CD4-positive, CD25-positive, alpha-beta regulatory T cell (primary cell): Measurements from ENCODE around the gene NUCKS1. TPM values are rescaled to one million over a fixed set of nuclear protein-coding genes. Genes with fewer than 3 reads are reported as not detected.

Source experiments
- ATAC-seq, 2 donors: fragments of 150-1000 bp; cut with Tn5 transposase; one replicate each; pipeline ENCODE4 v1.10.0; 2021; ENCODE audit warnings: low read depth in 2 of 2, moderate number of reproducible peaks in 2 of 2, moderate library complexity in 1 of 2
- DNase-seq, 3 donors: peaks; one replicate each; pipeline versions ENCODE4 v3.0.0 to v3.0.0-alpha.2; 2012 to 2022; ENCODE audit warnings: mixed read lengths in 1 of 3
- H3K27ac ChIP-seq: one replicate; pipeline ENCODE4 v1.7.0; 2013; ENCODE audit warnings: mild to moderate bottlenecking, low read length; ENCODE audit not compliant: insufficient read depth, poor library complexity, severe bottlenecking
- H3K27me3 ChIP-seq: one replicate; pipeline ENCODE4 v1.7.0; 2013; ENCODE audit warnings: low read length; ENCODE audit not compliant: control insufficient read depth, insufficient read depth
- H3K36me3 ChIP-seq: one replicate; pipeline ENCODE4 v1.7.0; 2013; ENCODE audit warnings: mild to moderate bottlenecking, low read length, moderate library complexity; ENCODE audit not compliant: control insufficient read depth, insufficient read depth
- H3K4me1 ChIP-seq: 2 replicates; pipeline ENCODE4 v1.7.0; 2013; ENCODE audit warnings: mild to moderate bottlenecking, low read length; ENCODE audit not compliant: insufficient read depth, control insufficient read depth, poor library complexity, severe bottlenecking
- H3K4me3 ChIP-seq: one replicate; pipeline ENCODE4 v1.7.0; 2013; ENCODE audit warnings: low read depth, mild to moderate bottlenecking, low read length, moderate library complexity
- H3K9me3 ChIP-seq, 2 experiments: 1 replicate in 1 of 2; 2 replicates in 1 of 2; pipeline ENCODE4 v1.7.0; 2013; ENCODE audit warnings: low read length in 2 of 2, mild to moderate bottlenecking in 1 of 2, moderate library complexity in 1 of 2; ENCODE audit not compliant: control insufficient read depth in 2 of 2
- H3K27ac Mint-ChIP-seq, 3 donors: one replicate each; pipeline ENCODE4 v1.8.0; 2020 to 2022; ENCODE audit warnings: mild to moderate bottlenecking in 3 of 3, mixed read lengths in 3 of 3, moderate library complexity in 2 of 3
- H3K27me3 Mint-ChIP-seq: one replicate; pipeline ENCODE4 v1.8.0; 2022; ENCODE audit warnings: mild to moderate bottlenecking, mixed read lengths
- H3K36me3 Mint-ChIP-seq: one replicate; pipeline ENCODE4 v1.8.0; 2020; ENCODE audit warnings: mixed read lengths
- H3K4me1 Mint-ChIP-seq, 4 donors: one replicate each; pipeline ENCODE4 v1.8.0; 2020 to 2022; ENCODE audit warnings: mixed read lengths in 4 of 4, mild to moderate bottlenecking in 1 of 4
- H3K4me3 Mint-ChIP-seq, 4 donors: one replicate each; pipeline ENCODE4 v1.8.0; 2020 to 2022; ENCODE audit warnings: mild to moderate bottlenecking in 4 of 4, mixed read lengths in 4 of 4, moderate library complexity in 3 of 4
- H3K9me3 Mint-ChIP-seq, 7 donors: one replicate each; pipeline ENCODE4 v1.8.0; 2020 to 2022; ENCODE audit warnings: mixed read lengths in 7 of 7, mild to moderate bottlenecking in 3 of 7, moderate library complexity in 2 of 7
- polyA plus RNA-seq, 4 donors: library from polyadenylated mRNA; unstranded; fragments of 300-500 nt; fragmentation: Illumina TruSeq; gene quantifications; one replicate each; pipeline ENCODE4 v1.2.3, GENCODE V29; 2021
- total RNA-seq: library from RNA; stranded (reverse); gene quantifications from one replicate; pipeline ENCODE4 v1.2.3, GENCODE V29; 2022

NUCKS1 gene
- total and polyA plus RNA-seq, 5 donors from 2014 or later = 12.9 to 72.0 (median 13.3) TPM

DNA sequence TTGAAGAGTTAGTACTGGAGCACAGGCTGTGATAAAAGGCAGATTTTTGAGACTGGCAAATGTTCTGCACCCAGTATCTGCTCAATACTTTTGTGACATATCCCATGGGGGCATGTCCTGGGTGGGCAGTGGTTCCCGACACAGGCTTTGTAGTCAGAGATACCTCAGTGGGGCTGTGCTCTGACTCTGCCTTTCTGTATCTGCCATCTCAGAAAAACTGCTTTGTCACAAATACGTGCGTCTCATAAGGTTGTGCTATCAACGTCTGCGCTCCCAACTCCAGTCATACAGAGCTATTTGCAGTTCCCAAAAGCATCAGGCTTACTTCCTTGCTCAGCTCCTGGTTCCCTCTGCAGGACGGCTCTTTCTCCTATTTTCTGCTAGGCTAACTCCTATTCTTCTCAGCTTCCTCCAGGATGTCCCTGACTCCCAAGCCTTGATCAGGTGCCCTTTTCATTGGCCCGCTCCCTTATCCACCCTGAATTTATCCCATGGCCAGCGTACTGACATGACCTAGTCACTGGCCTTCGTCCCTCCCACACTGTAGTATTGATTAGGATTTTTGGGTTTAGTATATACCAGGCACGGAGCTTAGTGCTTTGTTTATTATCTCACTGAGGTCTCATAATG lies 37.4 kb upstream of the NUCKS1 start:
- H3K27me3 ChIP-seq = no peaks in the 10 kb centered on the region
- peaks cover 0 to 11% (median 6%) of the 10 kb centered on the region in 4 donors for H3K4me1 Mint-ChIP-seq
- H3K27me3 Mint-ChIP-seq = no peaks in the 10 kb centered on the region
- DNase-seq = no peak
- no peak overlapping the region for H3K4me3 ChIP-seq
- peaks cover 18% of the 10 kb centered on the region for H3K36me3 Mint-ChIP-seq
- H3K27ac Mint-ChIP-seq = no peak overlapping the region
- no peak for ATAC-seq
- H3K9me3 ChIP-seq = no peaks in the 10 kb centered on the region
- no peak overlapping the region for H3K27ac ChIP-seq
- peaks cover 26% of the 10 kb centered on the region for H3K36me3 ChIP-seq
- H3K4me1 ChIP-seq = peaks cover 5% of the 10 kb centered on the region
- peaks cover 0 to 2% (median 0%) of the 10 kb centered on the region in 7 donors for H3K9me3 Mint-ChIP-seq
- no peak overlapping the region for H3K4me3 Mint-ChIP-seq

DNA sequence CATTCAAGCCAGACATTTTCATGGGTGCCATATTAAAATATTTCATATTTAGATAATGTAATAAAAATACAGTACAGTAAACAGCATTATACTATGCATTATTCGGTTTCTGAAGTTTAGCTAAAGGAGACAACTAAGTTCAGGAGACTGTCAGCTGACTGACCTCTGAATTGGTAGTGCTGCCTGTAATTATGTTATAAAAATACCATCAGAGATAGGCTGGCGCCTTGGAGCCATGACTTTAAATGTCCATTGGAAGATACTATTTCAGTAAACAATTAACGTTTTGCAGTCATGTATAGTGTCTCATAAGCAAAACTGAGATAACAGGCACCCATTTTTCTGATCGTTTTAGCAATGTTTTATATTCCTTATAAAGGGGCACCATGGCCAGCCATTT lies 36.6 kb upstream of the NUCKS1 start:
- ATAC-seq (no peak), DNase-seq (no peak)
- Mint-ChIP-seq H3K9me3 (peaks cover 0 to 2% (median 0%) of the 10 kb centered on the region in 7 donors), H3K4me1 (peaks cover 0 to 10% (median 6%) of the 10 kb centered on the region in 4 donors), H3K4me3 (no peak overlapping the region), H3K27ac (no peak overlapping the region), H3K27me3 (no peaks in the 10 kb centered on the region), H3K36me3 (peaks cover 18% of the 10 kb centered on the region)
- Histone ChIP-seq H3K36me3 (peaks cover 20% of the 10 kb centered on the region), H3K9me3 (no peaks in the 10 kb centered on the region), H3K4me3 (no peak overlapping the region), H3K27me3 (no peaks in the 10 kb centered on the region), H3K4me1 (peaks cover 6% of the 10 kb centered on the region), H3K27ac (no peak overlapping the region)

DNA sequence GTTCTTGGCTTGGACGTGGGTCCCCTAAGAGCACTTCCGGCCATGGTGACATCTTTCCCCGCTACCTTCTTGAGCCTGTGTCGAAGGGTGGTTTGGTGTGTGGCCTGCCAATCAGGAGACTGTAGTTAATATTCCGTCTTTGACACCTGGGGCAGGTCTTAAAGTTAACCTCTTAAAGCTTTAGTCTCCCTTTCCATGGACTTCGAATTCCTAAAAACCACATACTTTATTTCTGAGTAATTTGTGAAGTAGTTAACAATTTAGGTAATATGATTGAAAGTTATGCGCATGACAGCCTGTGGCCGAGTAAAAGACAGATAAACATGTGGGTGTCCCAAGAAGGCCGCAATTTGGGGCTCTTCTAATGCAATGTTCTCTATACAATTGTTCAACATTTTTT lies 35.5 kb upstream of the NUCKS1 start:
- ATAC-seq (no peak), DNase-seq (no peak)
- Mint-ChIP-seq H3K36me3 (peaks cover 13% of the 10 kb centered on the region), H3K4me1 (peaks cover 4 to 9% (median 6%) of the 10 kb centered on the region in 4 donors), H3K27ac (no peak overlapping the region), H3K27me3 (no peaks in the 10 kb centered on the region), H3K9me3 (peaks cover 0 to 2% (median 0%) of the 10 kb centered on the region in 7 donors), H3K4me3 (no peak overlapping the region)
- Histone ChIP-seq H3K9me3 (no peaks in the 10 kb centered on the region), H3K27me3 (no peaks in the 10 kb centered on the region), H3K27ac (no peak overlapping the region), H3K4me1 (peaks cover 6% of the 10 kb centered on the region), H3K4me3 (no peak overlapping the region), H3K36me3 (peaks cover 9% of the 10 kb centered on the region)

DNA sequence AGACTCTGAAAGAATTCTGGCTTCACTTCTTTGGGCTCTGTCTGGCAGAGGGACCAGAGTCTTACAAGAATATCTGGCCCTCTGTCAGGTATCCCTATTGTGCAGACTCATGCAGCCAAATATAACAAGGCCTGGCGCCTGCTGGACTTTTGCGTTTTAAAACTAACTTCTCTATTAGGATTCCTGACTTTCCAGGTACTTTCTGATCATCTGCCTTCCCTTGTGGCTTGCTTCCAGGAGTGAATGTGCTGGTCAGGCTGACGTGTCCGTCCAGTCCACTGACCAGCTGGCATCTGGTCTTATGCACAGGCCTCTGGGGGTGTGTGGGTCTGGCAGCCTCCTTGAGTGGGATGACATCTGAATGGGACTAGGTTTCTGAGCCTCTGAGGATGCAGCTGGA lies 33.9 kb upstream of the NUCKS1 start:
- Histone ChIP-seq H3K27ac (no peak overlapping the region), H3K4me3 (no peak overlapping the region), H3K4me1 (peaks cover 6% of the 10 kb centered on the region), H3K9me3 (no peaks in the 10 kb centered on the region), H3K36me3 (no peaks in the 10 kb centered on the region), H3K27me3 (no peaks in the 10 kb centered on the region)
- no peaks in the 10 kb centered on the region for H3K27me3 Mint-ChIP-seq
- H3K27ac Mint-ChIP-seq = no peak overlapping the region
- peaks cover 4 to 9% (median 6%) of the 10 kb centered on the region in 4 donors for H3K4me1 Mint-ChIP-seq
- DNase-seq (no peak), ATAC-seq (no peak)
- no peaks in the 10 kb centered on the region for H3K36me3 Mint-ChIP-seq
- H3K9me3 Mint-ChIP-seq = peaks cover 0 to 2% (median 0%) of the 10 kb centered on the region in 7 donors
- H3K4me3 Mint-ChIP-seq = no peak overlapping the region

DNA sequence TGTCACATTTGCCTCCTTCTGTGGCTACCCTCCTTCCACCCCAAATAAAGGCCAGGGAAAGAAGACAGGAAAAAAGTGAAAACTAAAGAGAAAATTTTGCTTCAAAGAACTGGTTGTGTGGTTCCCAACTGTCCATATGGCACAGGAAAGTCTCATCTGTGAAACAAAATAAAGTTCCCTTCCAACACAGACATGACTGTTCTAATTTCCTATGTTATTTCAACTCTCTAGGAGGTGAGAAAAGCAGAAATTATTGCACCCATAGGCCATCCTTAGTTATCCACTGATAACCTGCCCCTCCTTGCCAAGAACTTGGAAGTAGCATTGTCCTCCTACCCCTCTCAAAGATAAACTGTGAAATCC lies 33.4 kb upstream of the NUCKS1 start:
- Mint-ChIP-seq H3K4me1 (peaks cover 4 to 9% (median 6%) of the 10 kb centered on the region in 4 donors), H3K4me3 (no peak overlapping the region), H3K27me3 (no peaks in the 10 kb centered on the region), H3K36me3 (no peaks in the 10 kb centered on the region), H3K27ac (no peak overlapping the region), H3K9me3 (peaks cover 0 to 2% (median 0%) of the 10 kb centered on the region in 7 donors)
- DNase-seq (no peak), ATAC-seq (no peak)
- no peaks in the 10 kb centered on the region for H3K9me3 ChIP-seq
- H3K4me3 ChIP-seq = no peak overlapping the region
- H3K36me3 ChIP-seq = no peaks in the 10 kb centered on the region
- peaks cover 6% of the 10 kb centered on the region for H3K4me1 ChIP-seq
- H3K27me3 ChIP-seq = no peaks in the 10 kb centered on the region
- H3K27ac ChIP-seq = no peak overlapping the region

DNA sequence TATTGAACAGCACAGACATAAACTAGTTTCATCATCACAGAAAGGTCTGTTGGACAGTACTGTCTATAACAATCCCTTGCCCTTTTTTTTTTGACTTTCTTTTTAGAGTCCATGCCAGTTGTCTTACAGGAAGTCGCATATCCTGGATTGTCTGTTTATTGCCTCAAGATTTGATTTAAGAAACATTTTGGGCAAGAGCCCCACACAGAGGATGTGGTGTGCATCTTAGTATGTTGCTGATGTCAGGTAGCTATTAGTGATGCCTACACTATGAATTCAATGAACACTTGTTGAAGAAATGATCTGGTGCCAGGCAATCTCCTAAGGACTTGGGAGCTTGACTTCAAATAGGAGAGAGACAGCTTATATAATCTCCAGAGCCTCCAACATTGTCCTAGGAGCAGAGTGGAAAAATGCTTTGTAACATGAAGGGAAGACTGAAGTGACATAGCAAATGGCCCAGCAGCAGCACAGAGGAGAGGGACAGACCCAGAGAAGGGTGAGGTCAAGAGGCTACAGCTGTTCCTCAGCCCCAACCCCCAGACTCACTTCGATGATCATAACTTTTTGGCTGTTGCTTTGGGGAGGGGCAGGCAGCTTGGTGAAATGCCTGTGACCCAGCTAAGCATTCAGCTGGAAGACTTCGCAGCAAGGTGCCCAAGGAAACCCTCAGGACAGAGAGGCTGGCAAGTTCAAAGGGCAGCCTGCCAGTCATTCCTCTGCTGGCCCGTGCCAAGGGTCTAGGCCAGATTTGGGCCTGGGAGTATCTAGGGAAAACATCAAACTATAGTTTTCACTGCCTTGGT lies 32.8 kb upstream of the NUCKS1 start:
- no peak overlapping the region for H3K4me3 ChIP-seq
- Mint-ChIP-seq H3K9me3 (peaks cover 0 to 2% (median 0%) of the 10 kb centered on the region in 7 donors), H3K4me1 (peaks cover 4 to 9% (median 6%) of the 10 kb centered on the region in 4 donors), H3K36me3 (no peaks in the 10 kb centered on the region), H3K27me3 (no peaks in the 10 kb centered on the region), H3K27ac (peak overlapping the region in 2 of 3 donors; percentile 43 to 86), H3K4me3 (no peak overlapping the region)
- no peaks in the 10 kb centered on the region for H3K9me3 ChIP-seq
- peak in 2 of 3 donors; percentile 23 to 83 for DNase-seq
- peak; percentile 50 to 87 for ATAC-seq
- H3K4me1 ChIP-seq = peaks cover 6% of the 10 kb centered on the region
- H3K36me3 ChIP-seq = no peaks in the 10 kb centered on the region
- no peak overlapping the region for H3K27ac ChIP-seq
- no peaks in the 10 kb centered on the region for H3K27me3 ChIP-seq

DNA sequence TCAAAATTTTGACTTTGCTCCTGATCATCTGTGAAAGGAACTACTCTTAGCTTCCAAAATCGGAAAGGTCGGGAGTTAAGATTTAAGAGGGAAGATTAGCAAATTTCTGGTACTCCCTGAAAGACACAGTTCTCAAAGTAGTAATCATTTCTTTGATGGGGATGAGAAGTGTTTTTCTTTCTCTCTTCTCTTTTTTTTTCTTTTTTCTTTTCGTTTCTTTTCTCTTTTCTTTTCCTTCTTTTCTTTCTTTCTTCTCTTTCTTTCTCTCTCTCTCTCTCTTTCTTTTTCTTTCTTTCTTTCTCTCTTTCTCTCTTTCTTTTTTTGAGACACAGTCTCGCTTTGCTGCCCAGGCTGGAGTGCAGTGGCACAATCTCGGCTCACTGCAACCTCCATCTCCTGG lies 30.4 kb upstream of the NUCKS1 start:
- Histone ChIP-seq H3K36me3 (no peaks in the 10 kb centered on the region), H3K4me3 (no peak overlapping the region), H3K4me1 (peaks cover 15% of the 10 kb centered on the region), H3K27me3 (no peaks in the 10 kb centered on the region), H3K9me3 (no peaks in the 10 kb centered on the region), H3K27ac (no peak overlapping the region)
- Mint-ChIP-seq H3K27ac (peak overlapping the region in 2 of 3 donors; percentile 47 to 66), H3K9me3 (no peaks in the 10 kb centered on the region), H3K27me3 (no peaks in the 10 kb centered on the region), H3K4me1 (peaks cover 4 to 22% (median 13%) of the 10 kb centered on the region in 4 donors), H3K36me3 (no peaks in the 10 kb centered on the region), H3K4me3 (no peak overlapping the region)
- no peak for DNase-seq
- no peak for ATAC-seq
